ENCODE results near the gene IZUMO4. TPM values are rescaled to one million over a fixed set of nuclear protein-coding genes. Genes with fewer than 3 reads are reported as not detected.

IZUMO4 gene
- total RNA-seq, 3 donors from 2014 or later: 3.6 to 12.8 (median 3.7) TPM

- intact Hi-C loops (cut with DNase I; ENCODE audit: low total_unique reads): no loop called here
- peak overlapping the region; percentile 95 to 97 (median 97) for H3K4me3 ChIP-seq
- H3K4me1 ChIP-seq: peaks cover 48 to 64% of the 10 kb centered on the region in 2 donors
- no peaks in the 10 kb centered on the region for H3K27me3 ChIP-seq
- peak overlapping the region; percentile 98 for H3K27ac ChIP-seq
- DNase-seq (ENCODE audit: low spot score in 2 of 2): peak in 1 of 2 donors; percentile 68
- TF ChIP-seq, protein P1, sequence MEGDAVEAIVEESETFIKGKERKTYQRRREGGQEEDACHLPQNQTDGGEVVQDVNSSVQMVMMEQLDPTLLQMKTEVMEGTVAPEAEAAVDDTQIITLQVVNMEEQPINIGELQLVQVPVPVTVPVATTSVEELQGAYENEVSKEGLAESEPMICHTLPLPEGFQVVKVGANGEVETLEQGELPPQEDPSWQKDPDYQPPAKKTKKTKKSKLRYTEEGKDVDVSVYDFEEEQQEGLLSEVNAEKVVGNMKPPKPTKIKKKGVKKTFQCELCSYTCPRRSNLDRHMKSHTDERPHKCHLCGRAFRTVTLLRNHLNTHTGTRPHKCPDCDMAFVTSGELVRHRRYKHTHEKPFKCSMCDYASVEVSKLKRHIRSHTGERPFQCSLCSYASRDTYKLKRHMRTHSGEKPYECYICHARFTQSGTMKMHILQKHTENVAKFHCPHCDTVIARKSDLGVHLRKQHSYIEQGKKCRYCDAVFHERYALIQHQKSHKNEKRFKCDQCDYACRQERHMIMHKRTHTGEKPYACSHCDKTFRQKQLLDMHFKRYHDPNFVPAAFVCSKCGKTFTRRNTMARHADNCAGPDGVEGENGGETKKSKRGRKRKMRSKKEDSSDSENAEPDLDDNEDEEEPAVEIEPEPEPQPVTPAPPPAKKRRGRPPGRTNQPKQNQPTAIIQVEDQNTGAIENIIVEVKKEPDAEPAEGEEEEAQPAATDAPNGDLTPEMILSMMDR (IDR thresholded peaks at IDR 0.05): no peak
- TF ChIP-seq POLR2AphosphoS5 (IDR thresholded peaks at IDR 0.05) (no peak), POLR2A (IDR thresholded peaks at IDR 0.05) (no peak)
- H3K36me3 ChIP-seq: no peaks in the 10 kb centered on the region
- no peaks in the 10 kb centered on the region for H3K9me3 ChIP-seq
Observed at GRCh38 chr19:2048959-2049740, 47.6 kb upstream of the IZUMO4 start.

GRCh38 chr19:2049741-2050348, 46.9 kb upstream of the IZUMO4 start:
- Histone ChIP-seq H3K4me1 (peaks cover 48 to 58% of the 10 kb centered on the region in 2 donors), H3K9me3 (no peaks in the 10 kb centered on the region), H3K36me3 (no peaks in the 10 kb centered on the region), H3K27ac (peak overlapping the region; percentile 98), H3K27me3 (no peaks in the 10 kb centered on the region), H3K4me3 (peak overlapping the region; percentile 95 to 97 (median 97))
- TF ChIP-seq, protein P1 (IDR thresholded peaks at IDR 0.05): peak in 1 of 3 donors; percentile 18
- TF ChIP-seq POLR2A (IDR thresholded peaks at IDR 0.05) (peak; percentile 74), POLR2AphosphoS5 (IDR thresholded peaks at IDR 0.05) (peak in 2 of 3 donors; percentile 80 to 89)
- intact Hi-C loops (cut with DNase I; ENCODE audit: low total_unique reads): no loop called here
- peak; percentile 88 to 90 for DNase-seq (ENCODE audit: low spot score in 2 of 2)

- intact Hi-C loops (cut with DNase I; ENCODE audit: low total_unique reads): no loop called here
- no peaks in the 10 kb centered on the region for H3K27me3 ChIP-seq
- TF ChIP-seq POLR2AphosphoS5 (IDR thresholded peaks at IDR 0.05) (no peak), POLR2A (IDR thresholded peaks at IDR 0.05) (no peak)
- TF ChIP-seq, protein P1 (IDR thresholded peaks at IDR 0.05): no peak
- DNase-seq (ENCODE audit: low spot score in 2 of 2): no peak
- H3K9me3 ChIP-seq: no peaks in the 10 kb centered on the region
- H3K4me1 ChIP-seq: peaks cover 45 to 52% of the 10 kb centered on the region in 2 donors
- H3K36me3 ChIP-seq: no peaks in the 10 kb centered on the region
- peak overlapping the region; percentile 98 for H3K27ac ChIP-seq
- peak overlapping the region; percentile 95 to 97 (median 97) for H3K4me3 ChIP-seq
Observed at GRCh38 chr19:2050349-2050990, 46.2 kb upstream of the IZUMO4 start.

DNA sequence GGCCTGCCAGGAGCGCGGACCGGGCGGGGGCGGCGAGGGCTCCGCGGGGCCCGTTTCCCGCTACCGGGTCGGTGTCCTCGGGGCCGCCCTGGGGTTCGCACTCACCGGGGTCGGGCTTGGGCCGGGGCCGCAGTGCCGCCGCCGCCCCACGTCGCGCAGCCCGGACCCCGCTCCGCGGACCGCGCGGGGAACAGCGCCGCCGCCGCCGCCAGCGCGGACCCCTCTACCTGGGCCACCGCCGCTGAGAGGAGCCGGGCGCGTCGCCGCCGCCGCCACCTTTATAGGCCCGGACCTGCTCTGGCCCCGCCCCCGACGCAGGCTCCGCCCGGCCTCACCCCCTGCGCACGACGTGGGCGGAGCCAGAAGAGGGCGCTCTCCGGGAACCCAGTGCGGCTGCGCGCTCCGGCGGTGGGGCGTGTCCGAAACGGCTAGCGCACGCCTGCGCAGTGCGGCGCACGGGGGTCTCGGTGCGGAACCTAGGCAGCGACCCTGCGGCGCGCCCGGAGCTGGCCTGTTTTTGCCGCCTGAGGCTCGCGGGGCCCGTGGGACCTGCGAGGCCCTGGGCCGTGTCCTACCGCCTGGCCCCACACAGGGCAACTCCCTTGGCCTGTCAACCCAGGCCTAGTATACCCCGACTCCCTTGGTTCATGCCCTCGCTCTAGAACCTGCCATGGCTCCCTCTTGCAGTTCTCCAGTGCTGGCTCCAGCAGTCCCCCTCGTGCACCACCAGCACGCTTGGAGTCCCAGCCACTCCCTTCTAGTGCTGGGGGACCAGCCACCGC, 45.5 kb upstream of the IZUMO4 start, which contains the start of gene MKNK2:
MKNK2 (minus strand) TSS at position 254 of the 782 bp plus-strand sequence. CDS start 393 bp downstream, outside the sequence.
- Histone ChIP-seq H3K27ac (peak within 1 kb of the TSS; percentile 98), H3K27me3 (no peaks in the 10 kb centered on the region), H3K4me3 (peak within 1 kb of the TSS; percentile 95 to 97 (median 97)), H3K9me3 (no peaks in the 10 kb centered on the region), H3K4me1 (peaks cover 49 to 50% of the 10 kb centered on the region in 2 donors), H3K36me3 (no peaks in the 10 kb centered on the region)
- TF ChIP-seq, protein P1 (IDR thresholded peaks at IDR 0.05): peak; percentile 8 to 36 (median 28)
- TF ChIP-seq POLR2A (IDR thresholded peaks at IDR 0.05) (peak; percentile 65), POLR2AphosphoS5 (IDR thresholded peaks at IDR 0.05) (peak; percentile 92 to 93 (median 92))
- intact Hi-C loops (cut with DNase I; ENCODE audit: low total_unique reads): no loop called here
- DNase-seq (ENCODE audit: low spot score in 2 of 2): peak; percentile 87 to 94
